IMR-90 (cell line): ENCODE data around the gene SLC9A5.

ENCODE experiments used
- CEBPB ChIP-seq: IDR thresholded peaks from 2 replicates; pipeline ENCODE4 v1.6.1; 2012; ENCODE audit warnings: low read depth, low read length, improper control_type of control experiment
- CHD1 ChIP-seq: IDR thresholded peaks from 2 replicates; pipeline ENCODE4 v1.6.1; 2012; ENCODE audit warnings: low read depth, low read length, improper control_type of control experiment
- CTCF ChIP-seq: conservative IDR thresholded peaks from 2 replicates; pipeline ENCODE4 v1.5.1; 2012; ENCODE audit warnings: mild to moderate bottlenecking, low read depth, low read length, improper control_type of control experiment
- MAFK ChIP-seq: IDR thresholded peaks from 2 replicates; pipeline ENCODE4 v1.6.1; 2012; ENCODE audit warnings: low read depth, low read length, improper control_type of control experiment
- MAZ ChIP-seq: IDR thresholded peaks from 2 replicates; pipeline ENCODE4 v1.6.1; 2012; ENCODE audit warnings: low read depth, mild to moderate bottlenecking, low read length, improper control_type of control experiment, moderate library complexity, borderline replicate concordance
- MXI1 ChIP-seq: IDR thresholded peaks from 2 replicates; pipeline ENCODE4 v1.6.1; 2012; ENCODE audit warnings: low read depth, mild to moderate bottlenecking, low read length, moderate library complexity, borderline replicate concordance
- NFE2L2 ChIP-seq: fragments of 150-350 bp; IDR thresholded peaks from 2 replicates; pipeline ENCODE4 v1.6.1; 2016; ENCODE audit warnings: low read depth, mild to moderate bottlenecking, low read length
- POLR2A ChIP-seq: IDR thresholded peaks from 2 replicates; pipeline ENCODE4 v1.6.1; 2012; ENCODE audit warnings: mild to moderate bottlenecking, low read depth, low read length
- RAD21 ChIP-seq: IDR thresholded peaks from 2 replicates; pipeline ENCODE4 v1.6.1; 2012; ENCODE audit warnings: low read length, improper control_type of control experiment
- RFX5 ChIP-seq: IDR thresholded peaks from 2 replicates; pipeline ENCODE4 v1.8.0; 2012; ENCODE audit warnings: low read depth, mild to moderate bottlenecking, low read length, moderate library complexity
- SMC3 ChIP-seq: fragments of 150-350 bp; IDR thresholded peaks from 2 replicates; pipeline ENCODE4 v1.6.1; 2016; ENCODE audit warnings: low read depth, mild to moderate bottlenecking, antibody characterized with exemption, low read length, moderate library complexity
- USF2 ChIP-seq: fragments of 150-350 bp; IDR thresholded peaks from 2 replicates; pipeline ENCODE4 v1.6.1; 2017; ENCODE audit warnings: mild to moderate bottlenecking, antibody characterized with exemption, low read length, low read depth
- TF ChIP-seq, protein P1 (sequence below): fragments of 150-350 bp; IDR thresholded peaks from 2 replicates; pipeline ENCODE4 v1.6.1; 2016; ENCODE audit warnings: low read depth, mild to moderate bottlenecking, low read length, moderate library complexity, borderline replicate concordance

DNA sequence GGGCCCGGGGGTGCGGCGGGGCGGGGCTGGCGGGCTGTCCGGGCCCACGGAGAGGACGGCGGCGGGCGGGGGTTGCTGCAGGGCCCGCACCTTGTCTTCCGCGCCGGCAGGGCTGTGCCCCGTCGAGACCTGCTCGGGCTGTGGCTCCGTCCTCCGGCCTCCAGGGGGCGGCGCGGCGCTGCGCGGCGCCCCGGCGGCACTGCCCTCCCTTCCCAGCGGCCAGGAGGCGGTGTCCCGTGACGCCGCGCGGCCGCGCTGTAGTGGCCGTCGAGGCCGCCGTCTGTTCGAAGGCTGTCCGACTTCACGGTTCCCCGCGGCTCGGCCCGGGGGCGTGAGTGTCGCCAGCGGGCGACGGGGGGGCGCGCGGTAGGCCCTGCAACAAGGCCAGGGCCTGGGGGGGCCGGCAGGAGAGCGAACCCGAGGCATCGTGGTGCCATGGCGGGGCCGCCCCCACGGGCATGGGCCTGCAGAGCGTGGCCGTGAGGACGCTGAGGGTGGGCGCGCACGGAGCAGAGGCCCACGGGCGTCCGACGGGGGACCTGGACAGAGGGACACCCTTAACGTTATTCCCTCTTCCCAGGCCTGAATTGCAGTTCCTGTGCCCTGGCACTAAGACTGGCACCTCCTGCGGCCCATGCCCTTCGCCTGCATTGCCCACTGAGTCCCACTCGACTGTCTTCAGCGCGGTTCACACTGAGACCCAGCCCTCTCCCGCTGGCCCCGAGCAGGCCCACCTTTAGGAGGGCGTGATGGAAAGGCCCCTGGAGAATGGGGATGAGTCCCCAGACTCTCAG is 30.7 kb downstream of the SLC9A5 start, which contains the start of gene PLEKHG4:
- TF ChIP-seq CTCF (peak; percentile 88), RAD21 (peak; percentile 75), POLR2A (peak; percentile 39), RFX5 (no peak), CEBPB (no peak), USF2 (peak; percentile 61), NFE2L2 (no peak), SMC3 (peak; percentile 68), MAZ (peak; percentile 63; the same call in 1 of the 2 replicates), MXI1 (no peak), CHD1 (no peak), MAFK (no peak)
- TF ChIP-seq, protein P1, sequence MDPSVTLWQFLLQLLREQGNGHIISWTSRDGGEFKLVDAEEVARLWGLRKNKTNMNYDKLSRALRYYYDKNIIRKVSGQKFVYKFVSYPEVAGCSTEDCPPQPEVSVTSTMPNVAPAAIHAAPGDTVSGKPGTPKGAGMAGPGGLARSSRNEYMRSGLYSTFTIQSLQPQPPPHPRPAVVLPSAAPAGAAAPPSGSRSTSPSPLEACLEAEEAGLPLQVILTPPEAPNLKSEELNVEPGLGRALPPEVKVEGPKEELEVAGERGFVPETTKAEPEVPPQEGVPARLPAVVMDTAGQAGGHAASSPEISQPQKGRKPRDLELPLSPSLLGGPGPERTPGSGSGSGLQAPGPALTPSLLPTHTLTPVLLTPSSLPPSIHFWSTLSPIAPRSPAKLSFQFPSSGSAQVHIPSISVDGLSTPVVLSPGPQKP: no peak
